GM12878 (cell line): ENCODE results near the gene OTX2. TPM values are rescaled to one million over a fixed set of nuclear protein-coding genes. Genes with fewer than 3 reads are reported as not detected.

ENCODE experiments used
- ATAC-seq: fragments of 200-7000 bp; cut with Tn5 transposase; 3 replicates; pipeline ENCODE4 v1.9.1; 2020; ENCODE audit warnings: mild to moderate bottlenecking, moderate library complexity
- BruUV-seq: library from RNA; stranded (reverse); fragments of 400-500 nt; replicated peaks from 2 replicates; lab custom pipeline; 2021; lab: Mats Ljungman, UMichigan
- CTCF ChIA-PET: fragments of 300-600 bp; sonication (Branson Sonifier 250); formaldehyde crosslinking; extraction: SDS; loops from one replicate; lab custom pipeline; 2021; ENCODE audit warnings: inconsistent platforms; lab: Yijun Ruan, JAX
- POLR2A ChIA-PET: fragments of 350-600 bp; formaldehyde crosslinking; extraction: SDS; loops from one replicate; lab custom pipeline; 2021; ENCODE audit warnings: inconsistent platforms; lab: Charles Lee
- RAD21 ChIA-PET: fragments of 300-600 bp; sonication (Branson Sonifier 250); formaldehyde crosslinking; loops from one replicate; lab custom pipeline; 2023; ENCODE audit warnings: antibody characterized with exemption; ENCODE audit not compliant: unreplicated experiment; lab: Charles Lee
- SMC1A ChIA-PET: fragments of 300-600 bp; sonication (Branson Sonifier 250); formaldehyde crosslinking; loops from one replicate; lab custom pipeline; 2023; ENCODE audit not compliant: unreplicated experiment, uncharacterized antibody; lab: Charles Lee
- DNase-seq: peaks from one replicate; pipeline ENCODE4 v3.0.0-alpha.2; 2011; ENCODE audit warnings: low read depth, low spot score
- FAIRE-seq: peaks from 3 replicates; lab custom pipeline; 2011; peaks lifted over from hg19 to GRCh38; lab: Jason Lieb, UNC
- H2AFZ ChIP-seq: 2 replicates; pipeline ENCODE4 v1.6.0; 2011; ENCODE audit warnings: low read depth, low read length, control low read depth; ENCODE audit not compliant: control insufficient read depth
- H3K27ac ChIP-seq: 2 replicates; pipeline ENCODE4 v1.5.1; 2011; ENCODE audit warnings: control low read depth; ENCODE audit not compliant: control insufficient read depth, insufficient read depth
- H3K27me3 ChIP-seq, 2 experiments: replicated peaks in 1 of 2; 2 replicates each; pipeline versions ENCODE4 v1.6.0 to v1.6.1; 2011; ENCODE audit warnings: low read length in 1 of 2; ENCODE audit not compliant: control insufficient read depth in 2 of 2, insufficient read depth in 2 of 2
- H3K36me3 ChIP-seq, 2 experiments: 2 replicates each; pipeline ENCODE4 v1.5.1; 2011; ENCODE audit warnings: low read length in 1 of 2; ENCODE audit not compliant: control insufficient read depth in 2 of 2, insufficient read depth in 2 of 2
- H3K4me1 ChIP-seq: 2 replicates; pipeline ENCODE4 v1.6.1; 2011; ENCODE audit warnings: mild to moderate bottlenecking, low read length, moderate library complexity, mixed read lengths; ENCODE audit not compliant: control insufficient read depth, insufficient read depth
- H3K4me2 ChIP-seq: 2 replicates; pipeline ENCODE4 v1.6.0; 2011; ENCODE audit warnings: control low read depth; ENCODE audit not compliant: control insufficient read depth, insufficient read depth
- H3K4me3 ChIP-seq: fragments of 200-600 bp; sonication (generic); 2 replicates; pipeline ENCODE4 v1.5.1; 2016
- H3K79me2 ChIP-seq: 2 replicates; pipeline ENCODE4 v1.6.0; 2011; ENCODE audit warnings: low read length; ENCODE audit not compliant: control insufficient read depth, insufficient read depth
- H3K9ac ChIP-seq: 2 replicates; pipeline ENCODE4 v1.8.0; 2011; ENCODE audit warnings: low read length, control low read depth, mixed read lengths; ENCODE audit not compliant: control insufficient read depth, insufficient read depth
- H3K9me3 ChIP-seq: replicated peaks from 3 replicates; pipeline ENCODE4 v1.5.1; 2011; ENCODE audit warnings: mild to moderate bottlenecking, low read length; ENCODE audit not compliant: control insufficient read depth, insufficient read depth
- H4K20me1 ChIP-seq: 2 replicates; pipeline ENCODE4 v1.6.0; 2011; ENCODE audit not compliant: control insufficient read depth, insufficient read depth
- CHD4 ChIP-seq: fragments of 200-600 bp; sonication (generic); IDR thresholded peaks from 2 replicates; pipeline ENCODE4 v1.6.1; 2016; ENCODE audit warnings: mild to moderate bottlenecking
- ESRRA ChIP-seq: IDR thresholded peaks from 2 replicates; pipeline ENCODE4 v1.6.1; 2012; ENCODE audit warnings: mild to moderate bottlenecking, low read length, improper control_type of control experiment
- HDGF ChIP-seq: fragments of 450-650 bp; IDR thresholded peaks from 2 replicates; pipeline ENCODE4 v1.6.1; 2016; ENCODE audit warnings: antibody characterized with exemption
- JUNB ChIP-seq: IDR thresholded peaks from 2 replicates; pipeline ENCODE4 v1.6.1; 2016; ENCODE audit warnings: antibody characterized with exemption, mild to moderate bottlenecking
- NFYB ChIP-seq: IDR thresholded peaks from 2 replicates; pipeline ENCODE4 v1.6.1; 2011; ENCODE audit warnings: low read depth, mild to moderate bottlenecking, low read length, improper control_type of control experiment, moderate library complexity; ENCODE audit not compliant: insufficient read depth
- PKNOX1 ChIP-seq: fragments of 450-650 bp; IDR thresholded peaks from 2 replicates; pipeline ENCODE4 v1.6.1; 2016; ENCODE audit warnings: mild to moderate bottlenecking
- POLR2A ChIP-seq: IDR thresholded peaks from 2 replicates; pipeline ENCODE4 v1.6.1; 2011; ENCODE audit warnings: low read depth, mild to moderate bottlenecking, low read length
- POU2F2 ChIP-seq: IDR thresholded peaks from 3 replicates; pipeline ENCODE4 v1.6.1; 2011; ENCODE audit warnings: low read depth, mild to moderate bottlenecking, low read length, borderline replicate concordance
- SMAD5 ChIP-seq: IDR thresholded peaks from 2 replicates; pipeline ENCODE4 v1.6.1; 2016; ENCODE audit warnings: antibody characterized with exemption, low read depth
- SUPT20H ChIP-seq: IDR thresholded peaks from 2 replicates; pipeline ENCODE4 v1.6.1; 2011; ENCODE audit warnings: low read depth, mild to moderate bottlenecking, low read length, moderate library complexity, borderline replicate concordance; ENCODE audit not compliant: control insufficient read depth
- WGBS: methylation state at CpG from one replicate; pipeline ENCODE4 v1.1.6; 2016; ENCODE audit warnings: low lambda C conversion rate; ENCODE audit not compliant: insufficient replicate concordance, insufficient coverage; ENCODE audit errors: missing lambda C conversion rate; 5-methylcytosine and 5-hydroxymethylcytosine counted together
- in situ Hi-C: fragments of 300-500 bp; cut with MboI; formaldehyde crosslinking; loops from 9 replicates; pipeline ENCODE4 v1.14.3; 2018; ENCODE audit warnings: mixed read lengths
- intact Hi-C: fragments of 100-400 bp; cut with micrococcal nuclease; formaldehyde crosslinking; loops from one replicate; pipeline ENCODE4 v1.14.2; 2022; ENCODE audit not compliant: unreplicated experiment
- polyA plus RNA-seq, 11 experiments: library from polyadenylated mRNA; depleted of rRNA in 4 of 11; unstranded in 6 of 11; stranded (reverse) in 5 of 11; fragments of >200 nt; fragmentation: Nextera tagmentation in 4 of 11; fragmentation: Illumina TruSeq in 1 of 11; extraction: Ambion mirVana in 4 of 11; extraction: Trizol in 1 of 11; gene quantifications; 1 replicate in 1 of 11; 2 replicates in 10 of 11; pipeline versions ENCODE4 v1.2.1 to v1.2.3, GENCODE V29; 2011 to 2016; ENCODE audit warnings: inconsistent platforms in 2 of 11, missing spikeins in 2 of 11, low read depth in 1 of 11
- total RNA-seq, 4 experiments: library from RNA; depleted of rRNA in 3 of 4; stranded (reverse); fragments of >200 nt in 3 of 4; fragmentation: Illumina TruSeq in 1 of 4; extraction: Trizol in 1 of 4; gene quantifications; 2 replicates each; pipeline versions ENCODE4 v1.2.1 to v1.2.3, GENCODE V29; 2013 to 2021
- TF ChIP-seq, protein P1 (sequence below): IDR thresholded peaks from 2 replicates; pipeline ENCODE4 v1.6.1; 2011; ENCODE audit warnings: borderline replicate concordance, low read depth, mild to moderate bottlenecking, moderate library complexity, low read length; ENCODE audit not compliant: insufficient read depth, poor library complexity, severe bottlenecking

Gene OTX2
- total and polyA plus RNA-seq, 10 of the 15 experiments (the other 5 are each of a cell fraction or from before 2014, with no cell fraction given) = not detected

- Histone ChIP-seq H3K4me1 (no peaks in the 10 kb centered on the region), H3K79me2 (no peaks in the 10 kb centered on the region), H3K36me3 (no peaks in the 10 kb centered on the region), H2AFZ (no peak overlapping the region), H3K27ac (no peak overlapping the region), H4K20me1 (no peaks in the 10 kb centered on the region), H3K27me3 (no peaks in the 10 kb centered on the region), H3K9ac (no peak overlapping the region), H3K4me2 (no peak overlapping the region), H3K9me3 (no peaks in the 10 kb centered on the region), H3K4me3 (no peak overlapping the region)
- BruUV-seq = no TSS peak
- CTCF ChIA-PET = no interaction called here
- RAD21 ChIA-PET = no interaction called here
- ATAC-seq (no peak), FAIRE-seq (no peak), DNase-seq (no peak)
- SMC1A ChIA-PET = no interaction called here
- POLR2A ChIA-PET = no interaction called here
- no peak for TF ChIP-seq POU2F2
- TF ChIP-seq JUNB = no peak
- no peak for TF ChIP-seq CHD4
- no peak for TF ChIP-seq POLR2A
- TF ChIP-seq HDGF = no peak
- TF ChIP-seq, protein P1, sequence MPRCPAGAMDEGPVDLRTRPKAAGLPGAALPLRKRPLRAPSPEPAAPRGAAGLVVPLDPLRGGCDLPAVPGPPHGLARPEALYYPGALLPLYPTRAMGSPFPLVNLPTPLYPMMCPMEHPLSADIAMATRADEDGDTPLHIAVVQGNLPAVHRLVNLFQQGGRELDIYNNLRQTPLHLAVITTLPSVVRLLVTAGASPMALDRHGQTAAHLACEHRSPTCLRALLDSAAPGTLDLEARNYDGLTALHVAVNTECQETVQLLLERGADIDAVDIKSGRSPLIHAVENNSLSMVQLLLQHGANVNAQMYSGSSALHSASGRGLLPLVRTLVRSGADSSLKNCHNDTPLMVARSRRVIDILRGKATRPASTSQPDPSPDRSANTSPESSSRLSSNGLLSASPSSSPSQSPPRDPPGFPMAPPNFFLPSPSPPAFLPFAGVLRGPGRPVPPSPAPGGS = no peak
- no peak for TF ChIP-seq SMAD5
- intact Hi-C loops = no loop called here
- in situ Hi-C loops = no loop called here
These were observed 22.7 kb downstream of the OTX2 start for GRCh38 chr14:56787530-56787929.

- no peak overlapping the region for H3K4me3 ChIP-seq
- H3K9me3 ChIP-seq = no peaks in the 10 kb centered on the region
- ChIA-PET CTCF (no interaction called here), SMC1A (no interaction called here), POLR2A (no interaction called here), RAD21 (no interaction called here)
- no peaks in the 10 kb centered on the region for H3K27me3 ChIP-seq
- ATAC-seq (no peak), DNase-seq (no peak), FAIRE-seq (no peak)
- no peak overlapping the region for H3K9ac ChIP-seq
- H2AFZ ChIP-seq = no peak overlapping the region
- H3K4me1 ChIP-seq = no peaks in the 10 kb centered on the region
- H4K20me1 ChIP-seq = no peaks in the 10 kb centered on the region
- H3K27ac ChIP-seq = no peak overlapping the region
- no peaks in the 10 kb centered on the region for H3K79me2 ChIP-seq
- in situ Hi-C loops = no loop called here
- BruUV-seq = no TSS peak
- H3K4me2 ChIP-seq = no peak overlapping the region
- TF ChIP-seq ESRRA (no peak), SUPT20H (no peak), NFYB (no peak), PKNOX1 (no peak)
- intact Hi-C loops = no loop called here
- WGBS = 0% methylated on average over 1 of the region's 1 CpG
- H3K36me3 ChIP-seq = no peaks in the 10 kb centered on the region
These were observed 27.6 kb downstream of the OTX2 start for GRCh38 chr14:56782711-56783110.
